Bronchial epithelial cell (primary cell): ENCODE measurements around the gene SNX14. TPM values are rescaled to one million over a fixed set of nuclear protein-coding genes. Genes with fewer than 3 reads are reported as not detected.
"Not testable (repeated sequence)": the region's sequence is repeated elsewhere in the genome, so short reads cannot be mapped to it uniquely, and the experiment has no call there.

Experiments
- DNase-seq: peaks from one replicate; pipeline ENCODE4 v3.0.0-alpha.2; 2010; ENCODE audit warnings: low read depth
- FAIRE-seq: peaks from 2 replicates; lab custom pipeline; 2011; peaks lifted over from hg19 to GRCh38; lab: Jason Lieb, UNC
- H3K27me3 ChIP-seq: 2 replicates; pipeline ENCODE4 v1.5.1; 2011; ENCODE audit warnings: low read length; ENCODE audit not compliant: control insufficient read depth, insufficient read depth
- H3K36me3 ChIP-seq: 2 replicates; pipeline ENCODE4 v1.5.1; 2011; ENCODE audit warnings: low read length; ENCODE audit not compliant: control insufficient read depth, insufficient read depth
- H3K4me3 ChIP-seq: 2 replicates; pipeline ENCODE4 v1.5.1; 2011; ENCODE audit warnings: mild to moderate bottlenecking, low read depth, low read length, control low read depth
- total RNA-seq: library from RNA; depleted of rRNA; stranded (reverse); fragments of >200 nt; gene quantifications from 2 replicates; pipeline ENCODE4 v1.2.1, GENCODE V29; 2014
- TF ChIP-seq, protein P1 (sequence below): IDR thresholded peaks from 2 replicates; pipeline ENCODE4 v1.5.1; 2011; ENCODE audit warnings: mild to moderate bottlenecking, moderate library complexity, low read length, control low read depth, inconsistent platforms; ENCODE audit not compliant: insufficient read depth, severe bottlenecking

Gene SNX14
- total RNA-seq, 1 donor from 2014 or later, result 119 TPM

DNA sequence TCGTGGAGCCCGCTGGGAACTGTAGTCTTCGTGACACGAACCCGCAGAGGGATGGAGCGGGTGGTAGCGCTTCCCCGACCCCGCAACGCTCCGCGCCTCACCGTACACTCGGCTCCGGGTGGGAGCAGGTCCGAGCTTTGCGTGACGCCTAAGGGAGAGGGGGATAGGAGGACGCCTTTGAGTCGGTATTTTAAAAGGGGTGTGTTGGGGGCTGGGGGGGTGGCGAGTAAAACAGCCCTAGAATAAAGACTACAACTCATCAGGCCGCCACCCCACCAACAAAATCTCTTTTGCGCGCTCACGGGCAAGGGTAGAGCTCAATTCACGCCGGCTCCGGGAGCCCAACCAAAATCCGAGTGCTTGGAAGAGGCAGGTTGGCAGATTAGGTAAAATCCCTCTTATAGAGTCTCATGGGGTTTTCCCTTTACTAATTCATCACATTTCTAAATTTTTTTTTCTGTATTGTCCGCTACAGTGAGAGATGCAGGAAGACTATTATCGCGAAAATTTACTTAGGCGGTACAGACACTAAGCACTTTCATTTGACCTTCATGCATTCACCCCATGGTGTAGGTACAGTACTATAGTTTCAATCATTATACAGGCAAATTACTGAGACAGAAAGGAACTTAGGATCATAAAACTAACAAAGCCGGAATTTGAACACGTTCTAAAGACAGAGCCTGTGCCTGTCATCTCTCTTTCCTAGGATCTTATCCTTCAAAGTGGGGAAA lies 706 bp upstream of the SNX14 start:
- TF ChIP-seq, protein P1, sequence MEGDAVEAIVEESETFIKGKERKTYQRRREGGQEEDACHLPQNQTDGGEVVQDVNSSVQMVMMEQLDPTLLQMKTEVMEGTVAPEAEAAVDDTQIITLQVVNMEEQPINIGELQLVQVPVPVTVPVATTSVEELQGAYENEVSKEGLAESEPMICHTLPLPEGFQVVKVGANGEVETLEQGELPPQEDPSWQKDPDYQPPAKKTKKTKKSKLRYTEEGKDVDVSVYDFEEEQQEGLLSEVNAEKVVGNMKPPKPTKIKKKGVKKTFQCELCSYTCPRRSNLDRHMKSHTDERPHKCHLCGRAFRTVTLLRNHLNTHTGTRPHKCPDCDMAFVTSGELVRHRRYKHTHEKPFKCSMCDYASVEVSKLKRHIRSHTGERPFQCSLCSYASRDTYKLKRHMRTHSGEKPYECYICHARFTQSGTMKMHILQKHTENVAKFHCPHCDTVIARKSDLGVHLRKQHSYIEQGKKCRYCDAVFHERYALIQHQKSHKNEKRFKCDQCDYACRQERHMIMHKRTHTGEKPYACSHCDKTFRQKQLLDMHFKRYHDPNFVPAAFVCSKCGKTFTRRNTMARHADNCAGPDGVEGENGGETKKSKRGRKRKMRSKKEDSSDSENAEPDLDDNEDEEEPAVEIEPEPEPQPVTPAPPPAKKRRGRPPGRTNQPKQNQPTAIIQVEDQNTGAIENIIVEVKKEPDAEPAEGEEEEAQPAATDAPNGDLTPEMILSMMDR, result no peak
- H3K4me3 ChIP-seq, result peak overlapping the region; percentile 90
- DNase-seq, result peak; percentile 54
- H3K36me3 ChIP-seq, result no peaks in the 10 kb centered on the region
- no peaks in the 10 kb centered on the region for H3K27me3 ChIP-seq
- FAIRE-seq, result no peak

DNA sequence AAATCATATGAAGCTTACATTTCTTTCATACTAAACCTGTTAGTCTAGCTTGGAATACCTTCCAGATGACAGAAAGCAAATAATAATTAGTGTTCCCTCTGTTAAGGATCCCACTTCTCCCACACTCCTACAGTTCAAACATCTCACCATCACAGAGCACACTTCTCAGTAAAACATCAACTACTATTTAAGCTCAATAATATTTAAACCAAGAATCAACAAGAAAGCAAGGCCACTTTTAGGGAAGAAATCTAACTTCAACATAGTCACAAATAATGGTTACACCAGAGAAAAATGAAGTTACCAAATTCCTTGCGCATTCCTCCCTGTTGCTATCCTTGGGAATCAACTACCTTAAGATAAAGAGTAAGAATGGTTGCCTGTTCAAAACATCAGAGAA lies 1.6 kb downstream of the SNX14 start:
- no peak overlapping the region for H3K4me3 ChIP-seq
- DNase-seq (no peak), FAIRE-seq (no peak)
- TF ChIP-seq, protein P1, result no peak
- H3K27me3 ChIP-seq, result no peaks in the 10 kb centered on the region
- peaks cover 1% of the 10 kb centered on the region for H3K36me3 ChIP-seq

DNA sequence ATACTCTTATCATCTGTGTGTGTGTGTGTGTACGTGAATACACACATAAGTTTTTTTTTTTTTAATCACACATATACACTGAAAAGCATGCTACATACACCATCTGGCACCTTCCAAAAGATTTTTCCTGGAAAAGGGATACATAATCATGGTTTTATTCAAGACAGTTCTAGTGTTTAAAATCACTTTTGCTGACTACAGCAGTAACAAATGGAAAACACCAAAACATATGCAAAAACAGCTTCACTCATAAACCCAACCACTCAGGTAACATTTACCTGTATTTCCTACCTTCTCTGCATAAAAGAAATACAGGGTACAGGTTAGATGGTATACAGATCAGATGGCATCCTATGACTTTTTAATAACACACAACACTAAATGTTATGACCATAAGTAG lies 2.5 kb downstream of the SNX14 start:
- TF ChIP-seq, protein P1, result no peak
- no peak for FAIRE-seq

DNA sequence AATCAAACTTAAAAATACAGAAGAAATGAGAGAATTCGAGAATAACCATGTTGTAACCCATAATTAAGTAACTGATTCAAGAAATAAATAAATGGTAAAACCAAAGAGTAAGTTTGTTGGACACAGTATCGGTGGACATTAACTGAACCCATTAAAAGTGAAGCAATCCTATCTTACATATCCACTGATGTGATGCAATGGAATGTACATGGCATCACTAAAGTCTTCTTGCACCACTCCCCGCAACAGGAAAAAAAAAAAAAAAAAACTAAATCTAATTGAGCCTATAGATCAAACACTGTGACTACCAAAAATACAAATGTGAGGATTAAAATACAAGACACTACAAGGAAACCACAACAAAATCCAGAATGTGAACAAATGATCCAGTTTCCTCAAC lies 7.9 kb downstream of the SNX14 start:
- Histone ChIP-seq H3K4me3 (no peak overlapping the region), H3K27me3 (no peaks in the 10 kb centered on the region), H3K36me3 (peaks cover 1% of the 10 kb centered on the region)
- FAIRE-seq, result no peak
- TF ChIP-seq, protein P1, result no peak
- no peak for DNase-seq

More for the DNA sequence above, 2.5 kb downstream of the SNX14 start:
- Histone ChIP-seq H3K4me3 (no peak overlapping the region), H3K36me3 (peaks cover 1% of the 10 kb centered on the region), H3K27me3 (no peaks in the 10 kb centered on the region)
- no peak for DNase-seq

DNA sequence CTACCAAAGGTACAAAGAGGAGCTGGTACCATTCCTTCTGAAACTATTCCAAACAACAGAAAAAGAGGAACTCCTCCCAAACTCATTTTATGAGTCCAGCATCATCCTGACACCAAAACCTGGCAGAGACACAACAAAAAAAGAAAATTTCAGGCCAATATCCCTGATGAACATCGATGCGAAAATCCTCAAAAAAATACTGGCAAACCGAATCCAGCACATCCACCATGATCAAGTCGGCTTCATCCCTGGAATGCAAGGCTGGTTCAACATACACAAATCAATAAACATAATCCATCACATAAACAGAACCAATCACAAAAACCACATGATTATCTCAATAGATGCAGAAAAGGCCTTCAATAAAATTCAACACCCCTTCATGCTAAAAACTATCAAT lies 10.8 kb downstream of the SNX14 start:
- not testable (repeated sequence) for DNase-seq, FAIRE-seq, H3K4me3 ChIP-seq, H3K27me3 ChIP-seq, H3K36me3 ChIP-seq

DNA sequence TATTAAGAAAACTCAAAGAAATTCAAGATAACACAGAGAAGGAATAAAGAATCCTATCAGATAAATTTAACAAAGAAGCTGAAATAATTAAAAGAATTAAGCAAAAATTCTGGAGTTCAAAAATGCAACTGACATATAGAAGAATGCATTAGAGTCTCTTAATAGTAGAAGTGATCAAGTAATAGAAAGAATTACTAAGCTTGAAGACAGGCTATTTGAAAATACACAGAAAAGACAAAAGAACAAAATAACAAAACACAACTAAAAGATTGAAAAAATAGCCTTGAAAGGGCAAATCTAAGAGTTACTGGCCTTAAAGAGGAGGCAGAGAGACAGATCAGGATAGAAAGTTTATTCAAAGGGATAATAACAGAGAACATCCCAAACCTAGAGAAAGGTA lies 12.1 kb downstream of the SNX14 start:
- TF ChIP-seq, protein P1, result no peak
- no peaks in the 10 kb centered on the region for H3K27me3 ChIP-seq
- H3K4me3 ChIP-seq, result no peak overlapping the region
- DNase-seq (no peak), FAIRE-seq (no peak)
- peaks cover 1% of the 10 kb centered on the region for H3K36me3 ChIP-seq
